GOT3 (cell line): Measurements from ENCODE around the gene FCHSD1.

ENCODE experiments used
- DNase-seq: peaks from one replicate; lab custom pipeline; 2025; ENCODE audit warnings: mixed read lengths; lab: John Stamatoyannopoulos, UW

Gene FCHSD1

GRCh38 chr5:141641634-141642267 is 9.5 kb downstream of the FCHSD1 start:
- no peak for DNase-seq

GRCh38 chr5:141640698-141641097 is 10.5 kb downstream of the FCHSD1 start:
- no peak for DNase-seq

GRCh38 chr5:141640051-141640415 is 11.2 kb downstream of the FCHSD1 start:
- DNase-seq, result no peak

- no peak for DNase-seq
Observed at GRCh38 chr5:141639357-141640050, 11.7 kb downstream of the FCHSD1 start.

- DNase-seq, result no peak
Observed at GRCh38 chr5:141638771-141639170, 12.4 kb downstream of the FCHSD1 start.

GRCh38 chr5:141637767-141638419 is 13.3 kb downstream of the FCHSD1 start:
- DNase-seq, result no peak

GRCh38 chr5:141637123-141637766 is 14.0 kb downstream of the FCHSD1 start:
- DNase-seq, result no peak

GRCh38 chr5:141636413-141637122 is 14.7 kb downstream of the FCHSD1 start, which contains the start of the genes HDAC3 and RELL2:
HDAC3 (minus strand) TSS chr5:141636849; CDS start chr5:141636790, 59 bp downstream.
RELL2 (plus strand) TSS chr5:141636997; CDS start chr5:141638226, 1,229 bp downstream.
- peak; percentile 90 for DNase-seq

- DNase-seq, result no peak
Observed at GRCh38 chr5:141636106-141636412, 15.2 kb downstream of the FCHSD1 start.

GRCh38 chr5:141635646-141636045 is 15.6 kb downstream of the FCHSD1 start:
- no peak for DNase-seq

GRCh38 chr5:141634720-141635119 is 16.5 kb downstream of the FCHSD1 start:
- no peak for DNase-seq

GRCh38 chr5:141633871-141634561 is 17.2 kb downstream of the FCHSD1 start:
- DNase-seq, result no peak

- DNase-seq, result no peak
Observed at GRCh38 chr5:141632650-141633049, 18.6 kb downstream of the FCHSD1 start.

- DNase-seq, result no peak
Observed at GRCh38 chr5:141630570-141631140, 20.6 kb downstream of the FCHSD1 start.

GRCh38 chr5:141628175-141628788 is 22.9 kb downstream of the FCHSD1 start:
- no peak for DNase-seq

GRCh38 chr5:141623611-141624010 is 27.6 kb downstream of the FCHSD1 start:
- no peak for DNase-seq

GRCh38 chr5:141623186-141623585 is 28.0 kb downstream of the FCHSD1 start:
- no peak for DNase-seq

GRCh38 chr5:141618804-141619554 is 32.2 kb downstream of the FCHSD1 start, which contains the start of gene DIAPH1:
DIAPH1 (minus strand) TSS chr5:141619000; CDS start chr5:141618914, 86 bp downstream.
- DNase-seq, result peak; percentile 90

- DNase-seq, result no peak
Observed at GRCh38 chr5:141618030-141618803, 33.0 kb downstream of the FCHSD1 start.
